ENCODE data around the gene CACYBP. TPM values are rescaled to one million over a fixed set of nuclear protein-coding genes. Genes with fewer than 3 reads are reported as not detected.

CACYBP gene
- total and polyA plus RNA-seq, 2 experiments from 2014 or later, result 84.8 to 165 TPM

DNA sequence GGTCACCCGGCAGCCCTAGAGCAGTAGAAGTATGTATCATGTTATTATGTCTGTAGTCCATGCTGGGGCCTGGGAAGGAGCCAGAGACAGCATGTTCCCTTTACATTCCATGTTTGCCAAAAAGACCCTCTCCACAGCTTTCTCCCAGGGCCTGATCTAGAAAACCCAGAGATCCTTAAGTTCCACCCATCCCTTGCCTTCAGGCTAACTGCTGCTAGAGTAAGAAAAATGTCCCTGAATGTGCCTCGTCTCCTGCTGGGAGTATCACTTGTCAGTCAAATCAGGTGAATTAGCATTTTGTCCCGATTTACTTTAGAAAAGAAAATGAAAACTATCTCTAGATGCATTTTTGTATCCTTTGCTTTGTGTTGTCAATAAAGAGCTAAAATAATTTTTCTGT is 36.7 kb downstream of the CACYBP start:
- H3K9ac ChIP-seq, result no peak overlapping the region
- no peak overlapping the region for H3K4me3 ChIP-seq
- no peaks in the 10 kb centered on the region for H3K9me3 ChIP-seq (ENCODE audit: low read depth)
- no peaks in the 10 kb centered on the region for H3K36me3 ChIP-seq (ENCODE audit: low read depth)
- no peaks in the 10 kb centered on the region for H4K20me1 ChIP-seq (ENCODE audit: insufficient read depth)
- H3K4me2 ChIP-seq (ENCODE audit: unreplicated experiment), result no peak overlapping the region
- H3K27me3 ChIP-seq (replicated peaks; ENCODE audit: insufficient read depth), result peaks cover 9% of the 10 kb centered on the region
- H3K79me2 ChIP-seq (ENCODE audit: insufficient read depth), result no peaks in the 10 kb centered on the region
- H3K27ac ChIP-seq, result no peak overlapping the region
- DNase-seq, result no peak
- 36 to 37% methylated on average over 3 of the region's 3 CpGs for WGBS, 2 experiments (ENCODE audit: low coverage in 1 of 2, low lambda C conversion rate in 2 of 2, missing lambda C conversion rate in 2 of 2)
- in situ Hi-C loops (cut with MboI), result loop anchor here (10.0 kb wide), 1 partner anchor 278 kb away; no protein-coding TSS in a partner anchor
- no peaks in the 10 kb centered on the region for H3K4me1 ChIP-seq (ENCODE audit: insufficient read depth)
- no peaks in the 10 kb centered on the region for H3F3A ChIP-seq (ENCODE audit: insufficient read depth)
- no peak for TF ChIP-seq EZH2phosphoT487 (IDR thresholded peaks at IDR 0.05; ENCODE audit: insufficient read depth, low read depth)
- TF ChIP-seq EZH2 (IDR thresholded peaks at IDR 0.05; ENCODE audit: insufficient read depth, poor library complexity, severe bottlenecking), result no peak
- no peaks in the 10 kb centered on the region for H3K9me2 ChIP-seq (ENCODE audit: insufficient read depth)
- no peak overlapping the region for H2AFZ ChIP-seq

DNA sequence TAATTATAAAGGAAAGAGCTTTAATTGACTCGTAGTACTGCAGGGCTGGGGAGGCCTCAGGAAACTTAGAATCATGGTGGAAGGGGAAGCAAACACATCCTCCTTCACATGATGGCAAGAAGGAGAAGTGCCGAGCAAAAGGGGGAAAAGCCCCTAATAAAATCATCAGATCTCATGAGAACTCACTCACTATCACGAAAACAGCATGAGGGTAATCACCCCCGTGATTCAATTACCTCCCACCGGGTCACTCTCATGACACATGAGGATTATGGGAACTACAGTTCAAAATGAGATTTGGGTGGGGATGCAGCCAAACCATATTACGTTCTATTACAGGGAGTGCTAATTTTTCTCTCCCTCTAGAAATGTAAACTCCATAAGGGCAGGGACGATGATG is 37.7 kb downstream of the CACYBP start:
- DNase-seq, result no peak
- Histone ChIP-seq H3K4me1 (ENCODE audit: insufficient read depth) (no peaks in the 10 kb centered on the region), H3K4me2 (ENCODE audit: unreplicated experiment) (no peak overlapping the region), H3K4me3 (no peak overlapping the region), H4K20me1 (ENCODE audit: insufficient read depth) (no peaks in the 10 kb centered on the region), H2AFZ (no peak overlapping the region), H3K27ac (no peak overlapping the region), H3K36me3 (ENCODE audit: low read depth) (no peaks in the 10 kb centered on the region), H3K79me2 (ENCODE audit: insufficient read depth) (no peaks in the 10 kb centered on the region), H3F3A (ENCODE audit: insufficient read depth) (no peaks in the 10 kb centered on the region), H3K27me3 (replicated peaks; ENCODE audit: insufficient read depth) (peaks cover 9% of the 10 kb centered on the region), H3K9me2 (ENCODE audit: insufficient read depth) (no peaks in the 10 kb centered on the region), H3K9me3 (ENCODE audit: low read depth) (no peaks in the 10 kb centered on the region), H3K9ac (no peak overlapping the region)
- WGBS, 2 experiments (ENCODE audit: low coverage in 1 of 2, low lambda C conversion rate in 2 of 2, missing lambda C conversion rate in 2 of 2), result 60% methylated on average over 7 of the region's 7 CpGs
- TF ChIP-seq EZH2 (IDR thresholded peaks at IDR 0.05; ENCODE audit: insufficient read depth, poor library complexity, severe bottlenecking), result no peak
- TF ChIP-seq EZH2phosphoT487 (IDR thresholded peaks at IDR 0.05; ENCODE audit: insufficient read depth, low read depth), result no peak
- in situ Hi-C loops (cut with MboI), result loop anchor here (10.0 kb wide), 1 partner anchor 277 kb away; no protein-coding TSS in a partner anchor

DNA sequence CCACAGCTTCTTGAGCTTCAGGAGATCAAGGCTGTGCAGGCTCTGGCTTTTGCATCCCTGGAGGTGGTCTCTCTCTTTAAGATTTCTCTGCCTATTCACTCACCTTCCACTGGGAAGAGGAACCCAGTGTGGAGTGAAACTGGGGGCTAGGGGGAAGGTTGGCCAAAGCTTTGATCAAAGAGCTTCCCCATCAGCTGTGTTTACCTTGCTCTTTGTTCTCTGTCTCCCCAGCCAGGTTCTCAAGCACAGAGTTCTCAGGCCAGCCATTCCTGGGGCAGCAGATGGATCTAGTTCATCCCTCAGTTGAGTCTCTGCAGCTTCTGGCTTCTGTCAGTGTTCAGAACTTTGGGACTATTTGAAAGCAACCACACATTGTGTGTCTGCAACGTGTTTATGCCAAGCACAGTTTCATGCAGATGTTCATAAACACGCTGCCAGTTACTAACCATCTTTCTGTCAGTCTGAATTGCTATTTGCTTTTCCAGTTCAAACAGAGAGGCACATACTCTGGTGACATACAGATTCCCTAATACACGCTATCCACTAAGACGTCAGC is 40.7 kb downstream of the CACYBP start:
- in situ Hi-C loops (cut with MboI), result no loop called here

DNA sequence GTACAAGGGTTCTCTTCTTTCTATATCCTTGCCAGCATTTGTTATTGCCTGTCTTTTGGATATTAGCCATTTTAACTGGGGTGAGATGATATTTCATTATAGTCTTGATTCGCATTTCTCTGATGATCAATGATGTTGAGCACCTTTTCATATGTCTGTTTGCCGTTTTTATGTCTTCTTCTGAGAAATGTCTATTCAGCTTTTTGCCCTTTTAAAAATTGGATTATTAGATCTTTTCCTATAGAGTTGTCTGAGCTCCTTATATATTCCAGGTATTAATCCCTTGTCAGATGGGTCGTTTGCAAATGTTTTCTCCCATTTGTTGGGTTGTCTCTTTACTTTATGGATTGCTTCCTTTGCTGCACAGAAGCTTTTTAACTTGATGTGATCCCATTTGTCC is 42.9 kb downstream of the CACYBP start:
- no peaks in the 10 kb centered on the region for H3K4me1 ChIP-seq (ENCODE audit: insufficient read depth)
- WGBS, 2 experiments (ENCODE audit: low coverage in 1 of 2, low lambda C conversion rate in 2 of 2, missing lambda C conversion rate in 2 of 2), result 33% methylated on average over 3 of the region's 3 CpGs

More for the DNA sequence above, 40.7 kb downstream of the CACYBP start:
- H3K4me2 ChIP-seq (ENCODE audit: unreplicated experiment), result no peak overlapping the region
- no peaks in the 10 kb centered on the region for H4K20me1 ChIP-seq (ENCODE audit: insufficient read depth)
- H3F3A ChIP-seq (ENCODE audit: insufficient read depth), result no peaks in the 10 kb centered on the region
- peaks cover 9% of the 10 kb centered on the region for H3K27me3 ChIP-seq (replicated peaks; ENCODE audit: insufficient read depth)
- H2AFZ ChIP-seq, result no peak overlapping the region
- TF ChIP-seq EZH2 (IDR thresholded peaks at IDR 0.05; ENCODE audit: insufficient read depth, poor library complexity, severe bottlenecking), result no peak
- no peaks in the 10 kb centered on the region for H3K9me3 ChIP-seq (ENCODE audit: low read depth)
- H3K9ac ChIP-seq, result no peak overlapping the region
- H3K9me2 ChIP-seq (ENCODE audit: insufficient read depth), result no peaks in the 10 kb centered on the region
- H3K36me3 ChIP-seq (ENCODE audit: low read depth), result no peaks in the 10 kb centered on the region
- no peak for DNase-seq
- H3K27ac ChIP-seq, result no peak overlapping the region
- WGBS, 2 experiments (ENCODE audit: low coverage in 1 of 2, low lambda C conversion rate in 2 of 2, missing lambda C conversion rate in 2 of 2), result 0 to 1% methylated on average over 4 of the region's 4 CpGs
- H3K4me3 ChIP-seq, result no peak overlapping the region
- H3K4me1 ChIP-seq (ENCODE audit: insufficient read depth), result no peaks in the 10 kb centered on the region
- no peaks in the 10 kb centered on the region for H3K79me2 ChIP-seq (ENCODE audit: insufficient read depth)

More for the DNA sequence above, 42.9 kb downstream of the CACYBP start:
- Histone ChIP-seq H3K27ac (no peak overlapping the region), H2AFZ (no peak overlapping the region), H3K9ac (no peak overlapping the region), H3F3A (ENCODE audit: insufficient read depth) (no peaks in the 10 kb centered on the region), H3K27me3 (replicated peaks; ENCODE audit: insufficient read depth) (peaks cover 9% of the 10 kb centered on the region), H3K79me2 (ENCODE audit: insufficient read depth) (no peaks in the 10 kb centered on the region), H3K4me3 (no peak overlapping the region), H3K36me3 (ENCODE audit: low read depth) (no peaks in the 10 kb centered on the region), H3K4me2 (ENCODE audit: unreplicated experiment) (no peak overlapping the region), H3K9me2 (ENCODE audit: insufficient read depth) (no peaks in the 10 kb centered on the region), H3K9me3 (ENCODE audit: low read depth) (no peaks in the 10 kb centered on the region), H4K20me1 (ENCODE audit: insufficient read depth) (no peaks in the 10 kb centered on the region)
- DNase-seq, result no peak
- in situ Hi-C loops (cut with MboI), result no loop called here
- TF ChIP-seq EZH2 (IDR thresholded peaks at IDR 0.05; ENCODE audit: insufficient read depth, poor library complexity, severe bottlenecking) (no peak), EZH2phosphoT487 (IDR thresholded peaks at IDR 0.05; ENCODE audit: insufficient read depth, low read depth) (no peak)

Measured in GM23248 (cell line).